GM12878 (cell line): ENCODE results near the gene TMEM196. TPM values are rescaled to one million over a fixed set of nuclear protein-coding genes. Genes with fewer than 3 reads are reported as not detected.
A peak's percentile ranks its signal among the peaks of the same experiment; 100 is the strongest.

ENCODE experiments used
- ATAC-seq: fragments of 200-7000 bp; cut with Tn5 transposase; 3 replicates; pipeline ENCODE4 v1.9.1; 2020; ENCODE audit warnings: mild to moderate bottlenecking, moderate library complexity
- BruUV-seq: library from RNA; stranded (reverse); fragments of 400-500 nt; replicated peaks from 2 replicates; lab custom pipeline; 2021; lab: Mats Ljungman, UMichigan
- CTCF ChIA-PET: fragments of 300-600 bp; sonication (Branson Sonifier 250); formaldehyde crosslinking; extraction: SDS; loops from one replicate; lab custom pipeline; 2021; ENCODE audit warnings: inconsistent platforms; lab: Yijun Ruan, JAX
- POLR2A ChIA-PET: fragments of 350-600 bp; formaldehyde crosslinking; extraction: SDS; loops from one replicate; lab custom pipeline; 2021; ENCODE audit warnings: inconsistent platforms; lab: Charles Lee
- RAD21 ChIA-PET: fragments of 300-600 bp; sonication (Branson Sonifier 250); formaldehyde crosslinking; loops from one replicate; lab custom pipeline; 2023; ENCODE audit warnings: antibody characterized with exemption; ENCODE audit not compliant: unreplicated experiment; lab: Charles Lee
- SMC1A ChIA-PET: fragments of 300-600 bp; sonication (Branson Sonifier 250); formaldehyde crosslinking; loops from one replicate; lab custom pipeline; 2023; ENCODE audit not compliant: unreplicated experiment, uncharacterized antibody; lab: Charles Lee
- DNase-seq: peaks from one replicate; pipeline ENCODE4 v3.0.0-alpha.2; 2011; ENCODE audit warnings: low read depth, low spot score
- FAIRE-seq: peaks from 3 replicates; lab custom pipeline; 2011; peaks lifted over from hg19 to GRCh38; lab: Jason Lieb, UNC
- H2AFZ ChIP-seq: 2 replicates; pipeline ENCODE4 v1.6.0; 2011; ENCODE audit warnings: low read depth, low read length, control low read depth; ENCODE audit not compliant: control insufficient read depth
- H3K27ac ChIP-seq: 2 replicates; pipeline ENCODE4 v1.5.1; 2011; ENCODE audit warnings: control low read depth; ENCODE audit not compliant: control insufficient read depth, insufficient read depth
- H3K27me3 ChIP-seq, 2 experiments: replicated peaks in 1 of 2; 2 replicates each; pipeline versions ENCODE4 v1.6.0 to v1.6.1; 2011; ENCODE audit warnings: low read length in 1 of 2; ENCODE audit not compliant: control insufficient read depth in 2 of 2, insufficient read depth in 2 of 2
- H3K36me3 ChIP-seq, 2 experiments: 2 replicates each; pipeline ENCODE4 v1.5.1; 2011; ENCODE audit warnings: low read length in 1 of 2; ENCODE audit not compliant: control insufficient read depth in 2 of 2, insufficient read depth in 2 of 2
- H3K4me1 ChIP-seq: 2 replicates; pipeline ENCODE4 v1.6.1; 2011; ENCODE audit warnings: mild to moderate bottlenecking, low read length, moderate library complexity, mixed read lengths; ENCODE audit not compliant: control insufficient read depth, insufficient read depth
- H3K4me2 ChIP-seq: 2 replicates; pipeline ENCODE4 v1.6.0; 2011; ENCODE audit warnings: control low read depth; ENCODE audit not compliant: control insufficient read depth, insufficient read depth
- H3K4me3 ChIP-seq: fragments of 200-600 bp; sonication (generic); 2 replicates; pipeline ENCODE4 v1.5.1; 2016
- H3K79me2 ChIP-seq: 2 replicates; pipeline ENCODE4 v1.6.0; 2011; ENCODE audit warnings: low read length; ENCODE audit not compliant: control insufficient read depth, insufficient read depth
- H3K9ac ChIP-seq: 2 replicates; pipeline ENCODE4 v1.8.0; 2011; ENCODE audit warnings: low read length, control low read depth, mixed read lengths; ENCODE audit not compliant: control insufficient read depth, insufficient read depth
- H3K9me3 ChIP-seq: replicated peaks from 3 replicates; pipeline ENCODE4 v1.5.1; 2011; ENCODE audit warnings: mild to moderate bottlenecking, low read length; ENCODE audit not compliant: control insufficient read depth, insufficient read depth
- H4K20me1 ChIP-seq: 2 replicates; pipeline ENCODE4 v1.6.0; 2011; ENCODE audit not compliant: control insufficient read depth, insufficient read depth
- LARP7 ChIP-seq: fragments of 450-650 bp; IDR thresholded peaks from 2 replicates; pipeline ENCODE4 v1.6.1; 2017; ENCODE audit warnings: mild to moderate bottlenecking
- NFIC ChIP-seq: IDR thresholded peaks from 2 replicates; pipeline ENCODE4 v1.6.1; 2012; ENCODE audit warnings: low read depth, mild to moderate bottlenecking, inconsistent platforms, low read length, moderate library complexity
- NRF1 ChIP-seq: conservative IDR thresholded peaks from 2 replicates; pipeline ENCODE4 v1.6.1; 2011; ENCODE audit warnings: mild to moderate bottlenecking, low read depth, low read length, improper control_type of control experiment
- SUPT20H ChIP-seq: IDR thresholded peaks from 2 replicates; pipeline ENCODE4 v1.6.1; 2011; ENCODE audit warnings: low read depth, mild to moderate bottlenecking, low read length, moderate library complexity, borderline replicate concordance; ENCODE audit not compliant: control insufficient read depth
- TCF3 ChIP-seq: IDR thresholded peaks from 2 replicates; pipeline ENCODE4 v1.6.1; 2012; ENCODE audit warnings: low read depth, mild to moderate bottlenecking, low read length, borderline replicate concordance; ENCODE audit not compliant: insufficient read depth
- WGBS: methylation state at CpG from one replicate; pipeline ENCODE4 v1.1.6; 2016; ENCODE audit warnings: low lambda C conversion rate; ENCODE audit not compliant: insufficient replicate concordance, insufficient coverage; ENCODE audit errors: missing lambda C conversion rate; 5-methylcytosine and 5-hydroxymethylcytosine counted together
- in situ Hi-C: fragments of 300-500 bp; cut with MboI; formaldehyde crosslinking; loops from 9 replicates; pipeline ENCODE4 v1.14.3; 2018; ENCODE audit warnings: mixed read lengths
- intact Hi-C: fragments of 100-400 bp; cut with micrococcal nuclease; formaldehyde crosslinking; loops from one replicate; pipeline ENCODE4 v1.14.2; 2022; ENCODE audit not compliant: unreplicated experiment
- polyA plus RNA-seq, 11 experiments: library from polyadenylated mRNA; depleted of rRNA in 4 of 11; unstranded in 6 of 11; stranded (reverse) in 5 of 11; fragments of >200 nt; fragmentation: Nextera tagmentation in 4 of 11; fragmentation: Illumina TruSeq in 1 of 11; extraction: Ambion mirVana in 4 of 11; extraction: Trizol in 1 of 11; gene quantifications; 1 replicate in 1 of 11; 2 replicates in 10 of 11; pipeline versions ENCODE4 v1.2.1 to v1.2.3, GENCODE V29; 2011 to 2016; ENCODE audit warnings: inconsistent platforms in 2 of 11, missing spikeins in 2 of 11, low read depth in 1 of 11
- total RNA-seq, 4 experiments: library from RNA; depleted of rRNA in 3 of 4; stranded (reverse); fragments of >200 nt in 3 of 4; fragmentation: Illumina TruSeq in 1 of 4; extraction: Trizol in 1 of 4; gene quantifications; 2 replicates each; pipeline versions ENCODE4 v1.2.1 to v1.2.3, GENCODE V29; 2013 to 2021
- TF ChIP-seq, protein P1 (sequence below): IDR thresholded peaks from 2 replicates; pipeline ENCODE4 v1.6.1; 2012; ENCODE audit warnings: improper control_type of control experiment, low read depth, low read length; ENCODE audit not compliant: insufficient replicate concordance
- TF ChIP-seq, protein P2 (sequence below), 3 experiments: IDR thresholded peaks in 2 of 3; conservative IDR thresholded peaks in 1 of 3; 2 replicates each; pipeline ENCODE4 v1.5.1; 2011; ENCODE audit warnings: low read depth in 3 of 3, low read length in 3 of 3, mild to moderate bottlenecking in 3 of 3, control low read depth in 2 of 3, moderate library complexity in 2 of 3, inconsistent platforms in 1 of 3, mixed read lengths in 1 of 3; ENCODE audit not compliant: control insufficient read depth in 2 of 3, insufficient read depth in 1 of 3; ENCODE audit errors: extremely low read depth in 1 of 3
- TF ChIP-seq, protein P3 (sequence below): fragments of 450-650 bp; formaldehyde crosslinking; IDR thresholded peaks from 2 replicates; pipeline ENCODE4 v1.4.0; 2020; ENCODE audit warnings: mild to moderate bottlenecking, moderate library complexity

TMEM196 gene
- total and polyA plus RNA-seq, 10 of the 15 experiments (the other 5 are each of a cell fraction or from before 2014, with no cell fraction given) = 0.04 TPM; not detected in 9

DNA sequence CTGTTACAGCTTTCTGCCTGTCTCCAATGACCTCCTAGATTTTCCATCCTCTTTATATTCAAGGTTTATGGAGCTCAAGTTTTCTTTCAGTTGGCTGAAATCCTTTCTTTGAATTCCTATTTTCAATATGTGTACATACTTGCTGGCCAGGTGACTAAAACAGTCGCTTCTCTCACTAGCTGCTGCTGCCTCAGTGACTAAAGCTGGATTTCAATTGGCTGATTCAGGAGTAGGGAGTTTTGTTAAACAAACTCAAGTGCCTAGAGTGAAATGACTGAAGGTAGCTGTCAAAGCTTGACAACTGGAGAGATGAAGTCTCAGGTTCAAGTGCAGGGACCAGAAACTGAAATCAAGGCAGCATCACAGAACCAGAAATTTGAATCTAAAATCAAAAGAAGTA lies 57.9 kb downstream of the TMEM196 start (continued):
- TF ChIP-seq, protein P1, sequence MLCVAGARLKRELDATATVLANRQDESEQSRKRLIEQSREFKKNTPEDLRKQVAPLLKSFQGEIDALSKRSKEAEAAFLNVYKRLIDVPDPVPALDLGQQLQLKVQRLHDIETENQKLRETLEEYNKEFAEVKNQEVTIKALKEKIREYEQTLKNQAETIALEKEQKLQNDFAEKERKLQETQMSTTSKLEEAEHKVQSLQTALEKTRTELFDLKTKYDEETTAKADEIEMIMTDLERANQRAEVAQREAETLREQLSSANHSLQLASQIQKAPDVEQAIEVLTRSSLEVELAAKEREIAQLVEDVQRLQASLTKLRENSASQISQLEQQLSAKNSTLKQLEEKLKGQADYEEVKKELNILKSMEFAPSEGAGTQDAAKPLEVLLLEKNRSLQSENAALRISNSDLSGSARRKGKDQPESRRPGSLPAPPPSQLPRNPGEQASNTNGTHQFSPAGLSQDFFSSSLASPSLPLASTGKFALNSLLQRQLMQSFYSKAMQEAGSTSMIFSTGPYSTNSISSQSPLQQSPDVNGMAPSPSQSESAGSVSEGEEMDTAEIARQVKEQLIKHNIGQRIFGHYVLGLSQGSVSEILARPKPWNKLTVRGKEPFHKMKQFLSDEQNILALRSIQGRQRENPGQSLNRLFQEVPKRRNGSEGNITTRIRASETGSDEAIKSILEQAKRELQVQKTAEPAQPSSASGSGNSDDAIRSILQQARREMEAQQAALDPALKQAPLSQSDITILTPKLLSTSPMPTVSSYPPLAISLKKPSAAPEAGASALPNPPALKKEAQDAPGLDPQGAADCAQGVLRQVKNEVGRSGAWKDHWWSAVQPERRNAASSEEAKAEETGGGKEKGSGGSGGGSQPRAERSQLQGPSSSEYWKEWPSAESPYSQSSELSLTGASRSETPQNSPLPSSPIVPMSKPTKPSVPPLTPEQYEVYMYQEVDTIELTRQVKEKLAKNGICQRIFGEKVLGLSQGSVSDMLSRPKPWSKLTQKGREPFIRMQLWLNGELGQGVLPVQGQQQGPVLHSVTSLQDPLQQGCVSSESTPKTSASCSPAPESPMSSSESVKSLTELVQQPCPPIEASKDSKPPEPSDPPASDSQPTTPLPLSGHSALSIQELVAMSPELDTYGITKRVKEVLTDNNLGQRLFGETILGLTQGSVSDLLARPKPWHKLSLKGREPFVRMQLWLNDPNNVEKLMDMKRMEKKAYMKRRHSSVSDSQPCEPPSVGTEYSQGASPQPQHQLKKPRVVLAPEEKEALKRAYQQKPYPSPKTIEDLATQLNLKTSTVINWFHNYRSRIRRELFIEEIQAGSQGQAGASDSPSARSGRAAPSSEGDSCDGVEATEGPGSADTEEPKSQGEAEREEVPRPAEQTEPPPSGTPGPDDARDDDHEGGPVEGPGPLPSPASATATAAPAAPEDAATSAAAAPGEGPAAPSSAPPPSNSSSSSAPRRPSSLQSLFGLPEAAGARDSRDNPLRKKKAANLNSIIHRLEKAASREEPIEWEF = no peak

DNA sequence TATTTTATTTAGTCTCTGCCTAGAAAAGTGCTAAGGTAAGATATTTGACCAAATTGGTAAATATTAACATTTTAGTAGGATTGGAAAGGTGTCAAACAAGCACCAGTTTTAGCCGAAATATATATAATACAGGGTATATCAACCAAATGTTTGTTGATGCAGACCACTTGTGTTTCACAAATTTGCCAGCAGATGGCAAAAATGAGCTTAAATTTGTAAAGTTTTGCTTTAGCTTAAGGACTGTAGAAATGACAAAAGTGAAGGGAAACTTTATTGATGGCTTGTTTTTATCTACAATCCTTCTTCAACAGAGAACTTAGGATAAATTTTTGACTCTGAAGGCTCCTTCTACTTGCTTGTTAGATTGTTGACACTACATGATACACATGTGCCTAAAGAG lies 59.7 kb downstream of the TMEM196 start:
- Histone ChIP-seq H3K27me3 (no peaks in the 10 kb centered on the region; a peak in 1 of 4 replicates), H3K79me2 (peaks cover 2% of the 10 kb centered on the region), H3K9me3 (no peaks in the 10 kb centered on the region), H2AFZ (no peak overlapping the region), H3K9ac (no peak overlapping the region), H3K4me1 (no peaks in the 10 kb centered on the region), H3K4me2 (no peak overlapping the region), H3K36me3 (no peaks in the 10 kb centered on the region), H3K4me3 (no peak overlapping the region), H4K20me1 (no peaks in the 10 kb centered on the region), H3K27ac (no peak overlapping the region)
- FAIRE-seq (no peak), ATAC-seq (peak; percentile 38), DNase-seq (peak; percentile 8)
- ChIA-PET SMC1A (interaction anchor here (0.8 to 5.0 kb wide), 20 partner anchors 11 to 1545 kb away, joined by 3 to 87 read pairs (median 3); no protein-coding TSS in a partner anchor), CTCF (interaction anchor here (0.6 to 8.0 kb wide), 44 partner anchors 9 to 1540 kb away, joined by 3 to 184 read pairs (median 4); no protein-coding TSS in a partner anchor), POLR2A (interaction anchor here (0.6 kb wide), 1 partner anchor 627 kb away, joined by 3 read pairs; no protein-coding TSS in a partner anchor), RAD21 (interaction anchor here (0.7 to 8.1 kb wide), 17 partner anchors 13 to 897 kb away, joined by 3 to 123 read pairs (median 5); no protein-coding TSS in a partner anchor)
- in situ Hi-C loops (loop anchor here (5.0 kb wide), 1 partner anchor 884 kb away; no protein-coding TSS in a partner anchor), intact Hi-C loops (loop anchor here (1.0 to 5.0 kb wide), 3 partner anchors 599 to 934 kb away; no protein-coding TSS in a partner anchor)
- 0% methylated on average over 1 of the region's 1 CpG for WGBS
- no TSS peak for BruUV-seq
- TF ChIP-seq, protein P2, sequence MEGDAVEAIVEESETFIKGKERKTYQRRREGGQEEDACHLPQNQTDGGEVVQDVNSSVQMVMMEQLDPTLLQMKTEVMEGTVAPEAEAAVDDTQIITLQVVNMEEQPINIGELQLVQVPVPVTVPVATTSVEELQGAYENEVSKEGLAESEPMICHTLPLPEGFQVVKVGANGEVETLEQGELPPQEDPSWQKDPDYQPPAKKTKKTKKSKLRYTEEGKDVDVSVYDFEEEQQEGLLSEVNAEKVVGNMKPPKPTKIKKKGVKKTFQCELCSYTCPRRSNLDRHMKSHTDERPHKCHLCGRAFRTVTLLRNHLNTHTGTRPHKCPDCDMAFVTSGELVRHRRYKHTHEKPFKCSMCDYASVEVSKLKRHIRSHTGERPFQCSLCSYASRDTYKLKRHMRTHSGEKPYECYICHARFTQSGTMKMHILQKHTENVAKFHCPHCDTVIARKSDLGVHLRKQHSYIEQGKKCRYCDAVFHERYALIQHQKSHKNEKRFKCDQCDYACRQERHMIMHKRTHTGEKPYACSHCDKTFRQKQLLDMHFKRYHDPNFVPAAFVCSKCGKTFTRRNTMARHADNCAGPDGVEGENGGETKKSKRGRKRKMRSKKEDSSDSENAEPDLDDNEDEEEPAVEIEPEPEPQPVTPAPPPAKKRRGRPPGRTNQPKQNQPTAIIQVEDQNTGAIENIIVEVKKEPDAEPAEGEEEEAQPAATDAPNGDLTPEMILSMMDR (IDR thresholded peaks at IDR 0.05 in 2 of 3, conservative IDR thresholded peaks at IDR 0.05 in 1 of 3; ENCODE audit: control insufficient read depth in 2 of 3, extremely low read depth in 1 of 3, insufficient read depth in 1 of 3, low read depth in 3 of 3, low read length in 3 of 3) = peak; percentile 46 to 59 (median 49); a peak in 5 of 6 replicates
- no peak for TF ChIP-seq LARP7
- no peak for TF ChIP-seq NRF1
- no peak for TF ChIP-seq SUPT20H
- TF ChIP-seq, protein P3, sequence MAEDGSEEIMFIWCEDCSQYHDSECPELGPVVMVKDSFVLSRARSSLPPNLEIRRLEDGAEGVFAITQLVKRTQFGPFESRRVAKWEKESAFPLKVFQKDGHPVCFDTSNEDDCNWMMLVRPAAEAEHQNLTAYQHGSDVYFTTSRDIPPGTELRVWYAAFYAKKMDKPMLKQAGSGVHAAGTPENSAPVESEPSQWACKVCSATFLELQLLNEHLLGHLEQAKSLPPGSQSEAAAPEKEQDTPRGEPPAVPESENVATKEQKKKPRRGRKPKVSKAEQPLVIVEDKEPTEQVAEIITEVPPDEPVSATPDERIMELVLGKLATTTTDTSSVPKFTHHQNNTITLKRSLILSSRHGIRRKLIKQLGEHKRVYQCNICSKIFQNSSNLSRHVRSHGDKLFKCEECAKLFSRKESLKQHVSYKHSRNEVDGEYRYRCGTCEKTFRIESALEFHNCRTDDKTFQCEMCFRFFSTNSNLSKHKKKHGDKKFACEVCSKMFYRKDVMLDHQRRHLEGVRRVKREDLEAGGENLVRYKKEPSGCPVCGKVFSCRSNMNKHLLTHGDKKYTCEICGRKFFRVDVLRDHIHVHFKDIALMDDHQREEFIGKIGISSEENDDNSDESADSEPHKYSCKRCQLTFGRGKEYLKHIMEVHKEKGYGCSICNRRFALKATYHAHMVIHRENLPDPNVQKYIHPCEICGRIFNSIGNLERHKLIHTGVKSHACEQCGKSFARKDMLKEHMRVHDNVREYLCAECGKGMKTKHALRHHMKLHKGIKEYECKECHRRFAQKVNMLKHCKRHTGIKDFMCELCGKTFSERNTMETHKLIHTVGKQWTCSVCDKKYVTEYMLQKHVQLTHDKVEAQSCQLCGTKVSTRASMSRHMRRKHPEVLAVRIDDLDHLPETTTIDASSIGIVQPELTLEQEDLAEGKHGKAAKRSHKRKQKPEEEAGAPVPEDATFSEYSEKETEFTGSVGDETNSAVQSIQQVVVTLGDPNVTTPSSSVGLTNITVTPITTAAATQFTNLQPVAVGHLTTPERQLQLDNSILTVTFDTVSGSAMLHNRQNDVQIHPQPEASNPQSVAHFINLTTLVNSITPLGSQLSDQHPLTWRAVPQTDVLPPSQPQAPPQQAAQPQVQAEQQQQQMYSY = no peak
- TF ChIP-seq NFIC = no peak
- TF ChIP-seq TCF3 = no peak
